ENCODE results near the gene CLCN3. TPM values are rescaled to one million over a fixed set of nuclear protein-coding genes. Genes with fewer than 3 reads are reported as not detected.

CLCN3 gene
- total and polyA plus RNA-seq, 8 donors = 9.1 to 41.4 (median 30.8) TPM

DNA sequence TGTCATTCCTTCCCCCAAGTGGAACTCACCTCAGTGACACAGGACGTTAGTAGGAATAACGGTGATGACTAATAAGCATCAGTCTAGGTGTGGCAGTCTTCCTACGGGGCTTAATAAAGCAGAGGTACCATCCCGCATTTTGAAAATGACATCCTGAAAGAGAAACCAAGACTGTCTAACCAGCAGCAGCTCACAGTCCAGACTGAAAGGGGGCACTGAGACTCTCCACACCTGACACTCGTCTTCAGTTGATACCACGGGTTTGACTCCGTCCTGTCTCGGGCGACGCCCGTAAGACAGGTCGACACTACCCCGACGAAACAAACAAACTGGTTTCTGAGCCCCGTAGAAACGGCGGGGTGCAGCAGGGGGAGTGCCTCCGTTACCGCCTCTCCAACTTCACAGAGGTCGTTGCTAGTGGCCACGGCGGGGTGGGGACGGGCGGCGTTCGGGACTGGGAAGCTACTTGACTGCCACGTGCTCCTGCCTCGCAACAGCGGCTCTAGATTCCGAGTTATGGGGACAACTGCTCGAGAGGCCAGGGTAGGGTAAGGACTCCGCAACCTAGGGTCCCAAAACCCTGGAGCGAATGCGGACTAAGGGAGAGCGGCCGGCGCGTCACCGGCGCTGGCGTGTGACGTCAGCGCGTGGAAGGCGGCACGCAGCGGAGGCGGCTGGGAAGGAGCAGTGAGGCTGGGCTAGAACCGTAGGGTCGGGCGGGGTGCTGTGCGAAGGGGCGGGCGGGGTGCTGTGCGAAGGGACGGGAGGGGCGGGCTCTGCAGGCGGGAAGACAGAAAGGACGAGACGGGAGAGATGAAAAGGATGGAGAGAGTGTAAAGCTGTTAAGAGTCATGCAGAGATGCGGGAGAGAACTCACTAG is 8.1 kb upstream of the CLCN3 start, which contains the start of gene NEK1:
Gene NEK1, minus strand, starts transcription at position 593 of the 880 bp plus-strand sequence. CDS start 9,953 bp downstream, outside the sequence.
- no peaks in the 10 kb centered on the region for H3K9me3 ChIP-seq
- TF ChIP-seq, protein P1, sequence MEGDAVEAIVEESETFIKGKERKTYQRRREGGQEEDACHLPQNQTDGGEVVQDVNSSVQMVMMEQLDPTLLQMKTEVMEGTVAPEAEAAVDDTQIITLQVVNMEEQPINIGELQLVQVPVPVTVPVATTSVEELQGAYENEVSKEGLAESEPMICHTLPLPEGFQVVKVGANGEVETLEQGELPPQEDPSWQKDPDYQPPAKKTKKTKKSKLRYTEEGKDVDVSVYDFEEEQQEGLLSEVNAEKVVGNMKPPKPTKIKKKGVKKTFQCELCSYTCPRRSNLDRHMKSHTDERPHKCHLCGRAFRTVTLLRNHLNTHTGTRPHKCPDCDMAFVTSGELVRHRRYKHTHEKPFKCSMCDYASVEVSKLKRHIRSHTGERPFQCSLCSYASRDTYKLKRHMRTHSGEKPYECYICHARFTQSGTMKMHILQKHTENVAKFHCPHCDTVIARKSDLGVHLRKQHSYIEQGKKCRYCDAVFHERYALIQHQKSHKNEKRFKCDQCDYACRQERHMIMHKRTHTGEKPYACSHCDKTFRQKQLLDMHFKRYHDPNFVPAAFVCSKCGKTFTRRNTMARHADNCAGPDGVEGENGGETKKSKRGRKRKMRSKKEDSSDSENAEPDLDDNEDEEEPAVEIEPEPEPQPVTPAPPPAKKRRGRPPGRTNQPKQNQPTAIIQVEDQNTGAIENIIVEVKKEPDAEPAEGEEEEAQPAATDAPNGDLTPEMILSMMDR (IDR thresholded peaks at IDR 0.05) = no peak
- H3K4me1 ChIP-seq = peaks cover 7 to 17% (median 15%) of the 10 kb centered on the region in 3 donors
- peak; percentile 80 to 92 (median 85) for DNase-seq
- peak within 1 kb of the TSS; percentile 47 to 79 (median 56) for H3K4me3 ChIP-seq
- H3K27me3 ChIP-seq = no peaks in the 10 kb centered on the region
- FAIRE-seq = no peak
- WGBS, 2 donors = 0 to 1% methylated on average over 56 to 61 of the region's 61 CpGs
- peak within 1 kb of the TSS; percentile 84 to 90 (median 88) for H3K27ac ChIP-seq
- intact Hi-C loops (cut with DNase I) = loop anchor here in 1 of 3 donors (10.0 kb wide), 1 partner anchor 433 kb away; no protein-coding TSS in a partner anchor
- H3K36me3 ChIP-seq = no peaks in the 10 kb centered on the region
- ATAC-seq = peak; percentile 93 to 98 (median 98)

DNA sequence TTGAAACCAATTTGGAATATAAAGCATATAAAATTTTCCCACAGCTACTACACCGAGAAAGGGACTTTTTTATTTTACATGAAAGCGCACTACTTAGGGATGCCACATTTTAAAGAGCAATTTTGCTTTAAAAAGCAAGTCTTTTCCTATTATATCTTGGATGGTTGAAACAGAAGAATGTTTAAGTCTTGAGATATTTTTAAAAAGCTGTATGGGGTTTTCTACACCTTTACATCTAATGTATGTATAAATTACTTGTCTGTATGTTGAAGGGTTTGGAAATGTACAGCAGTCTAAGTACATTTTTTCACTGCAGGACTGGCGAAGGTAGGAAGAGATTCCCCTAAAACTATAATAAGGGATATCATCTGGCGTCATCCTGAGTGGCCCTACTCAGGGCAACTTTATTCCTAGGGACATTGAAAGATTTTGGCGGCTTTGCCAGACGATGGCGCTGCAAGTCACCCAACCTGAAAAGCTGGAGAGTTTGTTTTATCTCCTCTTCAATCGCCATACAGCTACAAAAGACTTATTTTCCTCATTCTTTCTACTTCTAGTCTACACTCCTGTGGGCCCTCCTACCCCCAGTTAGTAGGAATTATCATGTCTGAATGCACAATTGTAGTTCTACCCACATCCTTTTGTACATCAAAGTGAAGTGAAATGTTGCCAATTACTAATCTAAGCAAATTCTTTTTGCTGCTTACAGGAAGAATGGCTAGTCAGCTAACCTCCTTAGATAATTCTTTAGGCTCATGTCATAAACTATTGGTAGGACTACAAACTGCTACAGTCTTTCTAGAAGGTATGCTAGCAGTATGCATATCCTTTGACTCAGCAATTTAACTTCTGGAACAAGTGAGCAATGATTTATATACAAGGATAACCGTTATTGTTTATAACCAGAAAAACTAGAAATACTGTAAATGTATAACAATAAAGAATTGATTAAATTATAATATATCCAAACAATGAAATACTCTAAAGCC is 7.2 kb upstream of the CLCN3 start:
- H3K27me3 ChIP-seq = no peaks in the 10 kb centered on the region
- TF ChIP-seq, protein P1 (IDR thresholded peaks at IDR 0.05) = peak; percentile 13 to 45 (median 40)
- H3K9me3 ChIP-seq = no peaks in the 10 kb centered on the region
- intact Hi-C loops (cut with DNase I) = loop anchor here in 1 of 3 donors (10.0 kb wide), 1 partner anchor 432 kb away; no protein-coding TSS in a partner anchor
- peak in 5 of 6 donors; percentile 41 to 67 (median 60) for DNase-seq
- H3K36me3 ChIP-seq = no peaks in the 10 kb centered on the region
- peak overlapping the region; percentile 47 to 79 (median 56) for H3K4me3 ChIP-seq
- FAIRE-seq = peak; percentile 23
- H3K4me1 ChIP-seq = peaks cover 7 to 17% (median 15%) of the 10 kb centered on the region in 3 donors
- ATAC-seq = peak; percentile 59 to 83 (median 76)
- H3K27ac ChIP-seq = peak overlapping the region; percentile 84 to 90 (median 88)
- 0 to 1% methylated on average over 9 of the region's 9 CpGs for WGBS, 2 donors

DNA sequence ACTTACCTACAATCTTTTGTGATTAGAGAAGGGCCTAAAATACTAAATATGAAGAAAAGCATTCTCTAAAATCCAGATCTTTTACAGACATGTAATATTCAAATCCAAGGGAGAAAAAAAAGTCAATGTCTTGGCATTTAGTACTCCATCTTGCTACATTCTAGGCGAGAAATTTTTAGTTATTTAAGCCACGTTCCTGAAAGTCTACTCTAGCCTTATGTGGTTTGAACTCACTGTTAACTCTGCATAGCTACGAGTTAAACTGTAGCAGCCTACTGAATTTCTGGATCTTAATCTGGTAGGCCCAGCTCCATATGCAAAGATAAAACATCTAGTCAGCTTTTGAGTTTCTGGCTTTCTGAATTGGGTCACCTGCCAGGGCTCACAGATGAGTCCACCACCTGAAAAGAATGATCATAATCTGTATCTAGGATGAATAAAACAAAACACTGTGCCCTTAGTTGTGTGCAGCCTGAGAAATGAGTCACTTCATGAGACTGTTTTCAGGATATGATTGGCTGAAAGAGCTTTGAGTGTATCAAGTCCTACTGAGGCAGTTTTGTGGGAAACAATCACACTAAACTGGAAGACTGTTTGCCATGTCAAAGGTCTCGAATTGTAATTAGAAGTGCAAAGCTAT is 4.8 kb upstream of the CLCN3 start:
- TF ChIP-seq, protein P1 (IDR thresholded peaks at IDR 0.05) = no peak
- ATAC-seq (no peak), FAIRE-seq (no peak), DNase-seq (no peak)
- H3K36me3 ChIP-seq = no peaks in the 10 kb centered on the region
- no peak overlapping the region for H3K27ac ChIP-seq
- WGBS, 2 donors = 74 to 79% methylated on average over 4 of the region's 4 CpGs
- intact Hi-C loops (cut with DNase I) = loop anchor here in 1 of 3 donors (10.0 kb wide), 1 partner anchor 429 kb away; no protein-coding TSS in a partner anchor
- H3K27me3 ChIP-seq = no peaks in the 10 kb centered on the region
- no peaks in the 10 kb centered on the region for H3K9me3 ChIP-seq
- no peak overlapping the region for H3K4me3 ChIP-seq
- peaks cover 12 to 18% (median 15%) of the 10 kb centered on the region in 3 donors for H3K4me1 ChIP-seq

DNA sequence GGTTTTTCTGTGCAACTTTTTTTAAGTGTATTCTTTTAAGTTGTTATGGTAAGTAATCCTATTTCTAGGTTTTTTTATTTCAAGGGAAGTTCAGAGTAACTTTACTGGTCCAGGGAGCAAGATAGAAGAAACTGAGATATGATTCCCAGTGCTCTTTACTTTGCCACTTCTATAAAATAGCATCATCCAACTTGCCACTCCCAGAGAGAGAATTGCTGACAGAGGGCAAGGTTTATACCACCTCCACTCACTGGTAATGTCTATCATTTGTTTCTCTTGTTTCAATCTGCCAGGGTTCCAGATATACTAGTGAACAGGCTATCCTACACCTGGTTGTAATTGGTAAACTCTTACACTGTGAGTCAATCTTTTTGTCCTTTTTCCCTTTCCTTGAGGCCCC is 3.5 kb upstream of the CLCN3 start:
- peaks cover 6 to 12% (median 7%) of the 10 kb centered on the region in 3 donors for H3K4me1 ChIP-seq
- H3K27me3 ChIP-seq = no peaks in the 10 kb centered on the region
- H3K4me3 ChIP-seq = no peak overlapping the region
- intact Hi-C loops (cut with DNase I) = loop anchor here in 1 of 3 donors (10.0 kb wide), 1 partner anchor 428 kb away; no protein-coding TSS in a partner anchor
- H3K9me3 ChIP-seq = no peaks in the 10 kb centered on the region
- TF ChIP-seq, protein P1 (IDR thresholded peaks at IDR 0.05) = no peak
- FAIRE-seq = no peak
- no peaks in the 10 kb centered on the region for H3K36me3 ChIP-seq
- H3K27ac ChIP-seq = no peak overlapping the region
- no peak for ATAC-seq
- DNase-seq = no peak
